ENCODE data around the gene SEZ6L2.

GRCh38 chr16:29891525-29892457, 7.6 kb downstream of the SEZ6L2 start:
- TF ChIP-seq EP300 (IDR thresholded peaks at IDR 0.05) = no peak
- no peak for TF ChIP-seq POLR2A (IDR thresholded peaks at IDR 0.05)
- TF ChIP-seq, protein P1, sequence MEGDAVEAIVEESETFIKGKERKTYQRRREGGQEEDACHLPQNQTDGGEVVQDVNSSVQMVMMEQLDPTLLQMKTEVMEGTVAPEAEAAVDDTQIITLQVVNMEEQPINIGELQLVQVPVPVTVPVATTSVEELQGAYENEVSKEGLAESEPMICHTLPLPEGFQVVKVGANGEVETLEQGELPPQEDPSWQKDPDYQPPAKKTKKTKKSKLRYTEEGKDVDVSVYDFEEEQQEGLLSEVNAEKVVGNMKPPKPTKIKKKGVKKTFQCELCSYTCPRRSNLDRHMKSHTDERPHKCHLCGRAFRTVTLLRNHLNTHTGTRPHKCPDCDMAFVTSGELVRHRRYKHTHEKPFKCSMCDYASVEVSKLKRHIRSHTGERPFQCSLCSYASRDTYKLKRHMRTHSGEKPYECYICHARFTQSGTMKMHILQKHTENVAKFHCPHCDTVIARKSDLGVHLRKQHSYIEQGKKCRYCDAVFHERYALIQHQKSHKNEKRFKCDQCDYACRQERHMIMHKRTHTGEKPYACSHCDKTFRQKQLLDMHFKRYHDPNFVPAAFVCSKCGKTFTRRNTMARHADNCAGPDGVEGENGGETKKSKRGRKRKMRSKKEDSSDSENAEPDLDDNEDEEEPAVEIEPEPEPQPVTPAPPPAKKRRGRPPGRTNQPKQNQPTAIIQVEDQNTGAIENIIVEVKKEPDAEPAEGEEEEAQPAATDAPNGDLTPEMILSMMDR (IDR thresholded peaks at IDR 0.05) = no peak

All from tibial nerve (tissue), 4 donors.